Colonic mucosa (tissue), 4 donors: ENCODE results near the gene DYSF. TPM values are rescaled to one million over a fixed set of nuclear protein-coding genes. Genes with fewer than 3 reads are reported as not detected.

Experiments used
- DNase-seq: peaks from one replicate; pipeline ENCODE4 v3.0.0-alpha.2; 2020
- H3K27ac ChIP-seq: fragments of 200-600 bp; one replicate; pipeline ENCODE4 v1.8.0; 2021
- H3K27me3 ChIP-seq: fragments of 200-600 bp; one replicate; pipeline ENCODE4 v1.8.0; 2021
- H3K36me3 ChIP-seq: fragments of 200-600 bp; one replicate; pipeline ENCODE4 v1.8.0; 2021
- H3K4me1 ChIP-seq: fragments of 200-600 bp; one replicate; pipeline ENCODE4 v1.8.0; 2021; ENCODE audit warnings: mild to moderate bottlenecking
- H3K4me3 ChIP-seq: fragments of 200-600 bp; one replicate; pipeline ENCODE4 v1.8.0; 2021
- H3K9ac ChIP-seq, 2 donors: one replicate each; pipeline ENCODE4 v1.7.0; 2013; ENCODE audit warnings: control low read depth in 2 of 2, low read depth in 2 of 2, low read length in 2 of 2
- H3K9me3 ChIP-seq: fragments of 200-600 bp; one replicate; pipeline ENCODE4 v1.8.0; 2021
- intact Hi-C: fragments of 100-400 bp; cut with DNase I; formaldehyde crosslinking; loops from one replicate; pipeline ENCODE4 v1.14.1; 2022
- total RNA-seq, 2 donors: library from RNA; stranded (reverse); fragmentation: NEBNext Ultra II Directional in 1 of 2; extraction: Animal tissue kit (Norgen Biotek cat#: 25700) in 1 of 2; gene quantifications; one replicate each; pipeline ENCODE4 v1.2.1, GENCODE V29; 2021
- TF ChIP-seq, protein P1 (sequence below): fragments of 200-600 bp; IDR thresholded peaks from one replicate; pipeline ENCODE4 v1.8.0; 2022; ENCODE audit warnings: antibody characterized with exemption, mild to moderate bottlenecking
- donor health status: healthy.
- donor health status: DM: no; HTN: no; CAD: no.
- donor health status: DM: no; HTN: no; CAD: no.

Gene DYSF
- total RNA-seq, 2 donors from 2014 or later: 2.4 to 7.5 TPM

DNA sequence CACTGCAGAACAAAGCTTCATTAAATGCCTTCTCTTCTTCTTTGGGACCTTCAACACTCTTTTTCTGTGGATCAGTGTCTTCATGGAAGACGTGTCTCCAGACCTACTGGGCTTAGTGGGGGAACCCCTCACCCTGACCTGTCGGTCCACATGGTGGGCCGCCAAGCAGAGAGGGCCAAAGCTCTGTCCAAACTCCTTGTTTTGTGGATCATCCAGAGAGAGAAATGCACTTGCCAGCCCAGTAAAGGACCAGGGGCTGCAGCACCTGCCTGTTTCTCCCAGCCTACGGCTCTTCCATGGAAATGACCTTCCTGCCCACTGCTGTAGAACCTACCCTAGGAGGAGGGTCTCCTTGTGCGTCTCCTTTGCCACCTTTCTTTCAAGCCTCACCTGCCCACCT, 25.9 kb downstream of the DYSF start:
- no peaks in the 10 kb centered on the region for H3K9me3 ChIP-seq
- no peak overlapping the region for H3K27ac ChIP-seq
- no peaks in the 10 kb centered on the region for H3K27me3 ChIP-seq
- TF ChIP-seq, protein P1, sequence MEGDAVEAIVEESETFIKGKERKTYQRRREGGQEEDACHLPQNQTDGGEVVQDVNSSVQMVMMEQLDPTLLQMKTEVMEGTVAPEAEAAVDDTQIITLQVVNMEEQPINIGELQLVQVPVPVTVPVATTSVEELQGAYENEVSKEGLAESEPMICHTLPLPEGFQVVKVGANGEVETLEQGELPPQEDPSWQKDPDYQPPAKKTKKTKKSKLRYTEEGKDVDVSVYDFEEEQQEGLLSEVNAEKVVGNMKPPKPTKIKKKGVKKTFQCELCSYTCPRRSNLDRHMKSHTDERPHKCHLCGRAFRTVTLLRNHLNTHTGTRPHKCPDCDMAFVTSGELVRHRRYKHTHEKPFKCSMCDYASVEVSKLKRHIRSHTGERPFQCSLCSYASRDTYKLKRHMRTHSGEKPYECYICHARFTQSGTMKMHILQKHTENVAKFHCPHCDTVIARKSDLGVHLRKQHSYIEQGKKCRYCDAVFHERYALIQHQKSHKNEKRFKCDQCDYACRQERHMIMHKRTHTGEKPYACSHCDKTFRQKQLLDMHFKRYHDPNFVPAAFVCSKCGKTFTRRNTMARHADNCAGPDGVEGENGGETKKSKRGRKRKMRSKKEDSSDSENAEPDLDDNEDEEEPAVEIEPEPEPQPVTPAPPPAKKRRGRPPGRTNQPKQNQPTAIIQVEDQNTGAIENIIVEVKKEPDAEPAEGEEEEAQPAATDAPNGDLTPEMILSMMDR: no peak
- DNase-seq: no peak
- no peak overlapping the region for H3K9ac ChIP-seq
- no peaks in the 10 kb centered on the region for H3K4me1 ChIP-seq
- H3K36me3 ChIP-seq: no peaks in the 10 kb centered on the region
- intact Hi-C loops: no loop called here
- no peak overlapping the region for H3K4me3 ChIP-seq

DNA sequence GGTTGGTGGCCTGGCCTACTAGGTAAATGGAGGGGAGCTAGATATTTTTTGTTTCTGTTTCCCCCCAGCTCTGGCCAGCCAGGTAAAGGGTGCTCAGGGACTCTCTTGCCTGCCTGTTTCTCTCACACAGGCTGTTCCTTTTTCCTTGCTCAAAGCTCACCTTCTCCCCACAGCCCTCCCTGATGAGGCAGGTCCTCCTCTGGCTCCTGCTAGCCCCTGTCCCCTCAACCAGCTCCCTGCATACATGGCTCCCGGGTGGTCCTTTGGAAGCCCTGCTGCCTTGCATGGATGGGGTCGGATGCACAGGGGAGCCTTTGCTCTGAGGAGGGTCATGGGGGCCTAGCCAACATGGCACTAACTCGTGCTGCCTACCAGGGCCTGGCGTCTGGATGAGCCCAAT, 27.8 kb downstream of the DYSF start:
- no peaks in the 10 kb centered on the region for H3K9me3 ChIP-seq
- TF ChIP-seq, protein P1: no peak
- no peak overlapping the region for H3K4me3 ChIP-seq
- no peak for DNase-seq
- H3K9ac ChIP-seq: no peak overlapping the region
- no peaks in the 10 kb centered on the region for H3K36me3 ChIP-seq
- no peak overlapping the region for H3K27ac ChIP-seq
- H3K27me3 ChIP-seq: no peaks in the 10 kb centered on the region
- intact Hi-C loops: no loop called here
- H3K4me1 ChIP-seq: no peaks in the 10 kb centered on the region

DNA sequence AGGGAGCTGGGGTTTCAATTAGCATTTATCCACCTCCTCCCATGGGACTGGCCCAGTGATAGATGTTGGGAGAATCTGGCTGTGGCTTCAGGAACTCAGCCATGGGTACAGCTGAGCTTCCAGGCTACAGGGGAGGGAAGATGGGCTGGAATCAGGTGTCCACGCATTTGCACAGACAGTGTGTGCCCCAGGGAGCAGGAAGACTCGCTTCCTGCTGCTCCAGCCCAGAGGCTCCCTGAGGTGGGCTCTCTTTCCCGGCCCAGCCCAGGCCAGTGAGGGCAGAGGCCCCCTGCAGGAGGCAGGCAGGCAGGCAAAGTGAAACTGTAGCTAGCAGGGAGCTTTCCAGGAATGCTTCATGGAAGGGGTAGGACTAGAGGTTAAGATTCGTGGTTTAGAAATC, 28.7 kb downstream of the DYSF start:
- no peak overlapping the region for H3K4me3 ChIP-seq
- no peaks in the 10 kb centered on the region for H3K36me3 ChIP-seq
- DNase-seq: no peak

DNA sequence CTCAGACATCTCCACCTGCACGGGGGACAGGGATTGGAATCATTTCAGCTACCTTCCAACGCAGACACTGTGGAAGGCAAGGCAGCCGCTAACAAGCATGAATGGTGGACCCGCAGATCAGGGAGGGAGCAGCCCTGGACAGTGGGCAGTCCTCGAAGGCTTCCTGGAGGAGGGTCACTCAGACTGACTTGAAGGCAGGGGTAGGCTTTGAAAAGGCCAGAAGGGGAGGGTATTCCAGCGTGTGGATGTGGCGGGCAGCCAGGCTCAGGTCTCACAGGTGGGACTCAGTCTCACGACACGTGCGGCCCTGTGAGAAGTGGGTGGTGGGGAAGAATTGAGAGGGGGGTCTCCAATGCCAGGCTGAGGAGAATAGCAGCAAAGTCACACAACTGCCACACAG, 29.9 kb downstream of the DYSF start:
- H3K27me3 ChIP-seq: no peaks in the 10 kb centered on the region
- H3K9me3 ChIP-seq: no peaks in the 10 kb centered on the region
- H3K27ac ChIP-seq: no peak overlapping the region
- intact Hi-C loops: no loop called here
- no peaks in the 10 kb centered on the region for H3K4me1 ChIP-seq
- no peak overlapping the region for H3K9ac ChIP-seq
- DNase-seq: no peak
- no peaks in the 10 kb centered on the region for H3K36me3 ChIP-seq
- no peak overlapping the region for H3K4me3 ChIP-seq
- TF ChIP-seq, protein P1: no peak

More for the DNA sequence above, 28.7 kb downstream of the DYSF start:
- H3K27me3 ChIP-seq: no peaks in the 10 kb centered on the region
- H3K4me1 ChIP-seq: no peaks in the 10 kb centered on the region
- H3K27ac ChIP-seq: no peak overlapping the region
- intact Hi-C loops: no loop called here
- no peaks in the 10 kb centered on the region for H3K9me3 ChIP-seq
- TF ChIP-seq, protein P1: no peak
- H3K9ac ChIP-seq: no peak overlapping the region

DNA sequence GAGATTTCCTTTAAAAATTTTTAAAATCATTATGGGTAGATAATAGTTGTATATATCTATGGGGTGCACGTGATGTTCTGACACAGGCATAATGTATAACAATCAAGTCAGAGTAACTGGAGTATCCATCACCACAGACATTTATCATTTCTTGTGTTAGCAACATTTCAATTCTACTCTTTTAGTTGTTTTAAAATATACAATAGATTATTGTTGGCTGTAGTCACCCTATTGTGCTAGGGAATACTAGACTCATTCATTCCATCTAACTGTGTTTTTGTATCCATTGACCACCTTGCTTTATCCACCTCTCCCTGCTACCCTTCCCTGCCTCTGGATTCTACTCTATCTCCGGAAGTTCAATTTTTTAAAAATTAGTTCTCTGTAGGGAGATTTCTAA, 31.0 kb downstream of the DYSF start:
- Histone ChIP-seq H3K27ac (no peak overlapping the region), H3K4me3 (no peak overlapping the region), H3K9me3 (no peaks in the 10 kb centered on the region), H3K27me3 (no peaks in the 10 kb centered on the region), H3K36me3 (no peaks in the 10 kb centered on the region), H3K4me1 (no peaks in the 10 kb centered on the region), H3K9ac (no peak overlapping the region)
- intact Hi-C loops: no loop called here
- TF ChIP-seq, protein P1: no peak
- DNase-seq: no peak
